T-helper 2 cell treated with Interferon-gamma antibody and Interleukin-4, amounts not matched to agents 100 ng/mL and 5 ng/mL, for 36 hours (primary cell): ENCODE data around the gene PCK2. TPM values are rescaled to one million over a fixed set of nuclear protein-coding genes. Genes with fewer than 3 reads are reported as not detected.

Experiments used
- intact Hi-C: fragments of 100-400 bp; cut with micrococcal nuclease; formaldehyde crosslinking; loops from one replicate; pipeline ENCODE4 v1.15.1; 2023
- total RNA-seq: library from RNA; stranded (reverse); gene quantifications from 2 replicates; pipeline ENCODE4 v1.2.3, GENCODE V29; 2022

PCK2 gene
- total RNA-seq, 1 donor from 2014 or later: 55.4 TPM

DNA sequence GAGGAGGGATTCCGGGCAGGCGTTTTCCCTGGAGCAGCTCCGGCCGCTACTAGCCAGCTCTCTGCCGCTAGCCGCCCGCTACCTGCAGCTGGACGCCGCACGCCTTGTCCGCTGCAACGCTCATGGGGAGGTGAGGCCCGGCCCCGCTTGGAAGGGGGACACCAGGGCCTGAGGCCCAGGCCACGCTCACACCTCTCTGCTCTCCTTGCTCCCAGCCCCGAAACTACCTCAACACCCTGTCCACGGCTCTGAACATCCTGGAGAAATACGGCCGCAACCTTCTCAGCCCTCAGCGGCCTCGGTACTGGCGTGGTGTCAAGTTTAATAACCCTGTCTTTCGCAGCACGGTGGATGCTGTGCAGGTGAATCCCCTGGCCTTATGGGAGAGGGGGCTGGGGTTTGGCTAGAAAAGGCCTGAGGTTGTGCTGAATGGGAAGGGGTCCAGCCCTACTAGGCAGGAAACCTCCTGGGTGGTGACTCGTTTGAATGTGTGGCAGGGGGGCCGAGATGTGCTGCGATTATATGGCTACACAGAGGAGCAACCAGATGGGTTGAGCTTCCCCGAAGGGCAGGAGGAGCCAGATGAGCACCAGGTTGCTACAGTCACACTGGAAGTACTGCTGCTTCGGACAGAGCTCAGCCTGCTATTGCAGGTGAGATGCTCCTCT, 53.8 kb downstream of the PCK2 start:
- intact Hi-C loops: loop anchor here (1.0 to 5.0 kb wide), 8 partner anchors 12 to 681 kb away; partner anchors contain the start of genes CHMP4A, DCAF11, DHRS1 and IPO4

DNA sequence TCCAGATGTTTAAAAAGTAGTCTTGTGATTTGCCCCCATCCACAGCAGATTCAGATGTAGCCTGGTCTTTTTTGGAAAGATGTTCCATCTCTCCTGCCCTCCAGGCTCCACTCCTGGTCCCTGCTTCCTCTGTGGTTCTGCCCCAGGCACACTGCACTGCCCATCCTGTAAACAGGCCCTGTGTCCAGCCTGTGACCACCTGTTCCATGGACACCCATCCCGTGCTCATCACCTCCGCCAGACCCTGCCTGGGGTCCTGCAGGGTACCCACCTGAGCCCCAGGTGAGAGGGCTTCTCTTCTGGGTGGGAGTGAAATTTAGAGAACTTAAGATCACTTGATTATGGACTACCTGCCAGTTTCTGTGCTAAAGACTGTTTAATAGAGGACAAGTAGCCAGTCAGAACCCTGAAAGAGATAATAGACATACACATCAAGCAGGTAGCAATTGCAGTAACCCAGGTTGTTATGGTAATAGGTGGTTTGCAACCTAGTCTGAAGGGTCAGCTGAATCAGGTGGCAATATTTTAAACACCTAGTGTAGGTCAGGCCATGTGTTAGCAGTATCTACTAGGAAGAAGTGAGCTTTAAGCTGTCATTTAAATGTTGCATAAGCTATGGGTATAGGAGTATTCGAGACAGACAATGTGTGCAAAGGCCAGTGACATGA, 55.3 kb downstream of the PCK2 start:
- intact Hi-C loops: loop anchor here (5.0 kb wide), 2 partner anchors 148 to 682 kb away; partner anchors contain the start of genes DHRS1, NGDN and NOP9

DNA sequence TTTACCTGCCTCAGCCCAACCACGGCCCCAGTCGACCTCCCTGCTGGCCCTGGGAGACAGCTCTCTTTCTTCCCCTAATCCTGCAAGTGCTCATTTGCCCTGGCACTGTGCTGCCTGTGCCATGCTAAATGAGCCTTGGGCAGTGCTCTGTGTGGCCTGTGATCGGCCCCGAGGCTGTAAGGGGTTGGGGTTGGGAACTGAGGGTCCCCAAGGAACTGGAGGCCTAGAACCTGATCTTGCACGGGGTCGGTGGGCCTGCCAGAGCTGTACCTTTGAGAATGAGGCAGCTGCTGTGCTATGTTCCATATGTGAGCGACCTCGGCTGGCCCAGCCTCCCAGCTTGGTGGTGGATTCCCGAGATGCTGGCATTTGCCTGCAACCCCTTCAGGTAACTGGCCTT, 56.0 kb downstream of the PCK2 start:
- intact Hi-C loops: no loop called here

DNA sequence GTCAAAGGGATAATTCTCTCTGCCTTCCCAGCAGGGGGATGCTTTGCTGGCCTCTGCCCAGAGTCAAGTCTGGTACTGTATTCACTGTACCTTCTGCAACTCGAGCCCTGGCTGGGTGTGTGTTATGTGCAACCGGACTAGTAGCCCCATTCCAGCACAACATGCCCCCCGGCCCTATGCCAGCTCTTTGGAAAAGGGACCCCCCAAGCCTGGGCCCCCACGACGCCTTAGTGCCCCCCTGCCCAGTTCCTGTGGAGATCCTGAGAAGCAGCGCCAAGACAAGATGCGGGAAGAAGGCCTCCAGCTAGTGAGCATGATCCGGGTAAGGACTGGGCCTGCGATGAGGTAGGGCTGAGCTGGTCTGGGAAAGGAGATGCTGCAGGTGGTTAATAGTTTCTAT, 56.5 kb downstream of the PCK2 start:
- intact Hi-C loops: no loop called here

DNA sequence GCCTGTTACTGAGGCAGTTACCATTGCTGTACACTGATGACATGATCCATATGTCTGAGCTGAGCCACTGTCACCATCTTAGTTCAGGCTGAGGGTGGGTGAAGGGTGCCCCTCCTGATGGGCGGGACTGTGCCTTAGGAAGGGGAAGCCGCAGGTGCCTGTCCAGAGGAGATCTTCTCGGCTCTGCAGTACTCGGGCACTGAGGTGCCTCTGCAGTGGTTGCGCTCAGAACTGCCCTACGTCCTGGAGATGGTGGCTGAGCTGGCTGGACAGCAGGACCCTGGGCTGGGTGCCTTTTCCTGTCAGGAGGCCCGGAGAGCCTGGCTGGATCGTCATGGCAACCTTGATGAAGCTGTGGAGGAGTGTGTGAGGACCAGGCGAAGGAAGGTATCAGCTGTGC, 56.9 kb downstream of the PCK2 start:
- intact Hi-C loops: no loop called here

DNA sequence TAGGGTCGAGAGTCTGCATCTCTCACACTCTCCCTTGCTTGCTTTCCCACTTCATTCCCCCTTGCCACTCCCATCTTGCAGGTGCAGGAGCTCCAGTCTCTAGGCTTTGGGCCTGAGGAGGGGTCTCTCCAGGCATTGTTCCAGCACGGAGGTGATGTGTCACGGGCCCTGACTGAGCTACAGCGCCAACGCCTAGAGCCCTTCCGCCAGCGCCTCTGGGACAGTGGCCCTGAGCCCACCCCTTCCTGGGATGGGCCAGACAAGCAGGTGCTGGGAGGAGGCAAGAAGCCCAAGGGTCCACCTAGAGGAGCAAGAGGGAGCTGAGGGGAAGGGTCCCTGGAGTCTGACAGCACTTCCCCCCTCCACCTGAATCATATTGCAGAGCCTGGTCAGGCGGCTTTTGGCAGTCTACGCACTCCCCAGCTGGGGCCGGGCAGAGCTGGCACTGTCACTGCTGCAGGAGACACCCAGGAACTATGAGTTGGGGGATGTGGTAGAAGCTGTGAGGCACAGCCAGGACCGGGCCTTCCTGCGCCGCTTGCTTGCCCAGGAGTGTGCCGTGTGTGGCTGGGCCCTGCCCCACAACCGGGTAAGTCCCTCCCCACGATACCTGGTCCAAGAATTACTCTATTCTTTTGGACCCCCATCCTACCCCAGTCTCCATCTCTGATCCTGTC, 57.4 kb downstream of the PCK2 start:
- intact Hi-C loops: no loop called here

Other genes with a start within 250 kb of the PCK2 start
- gene DHRS4, start 140.5 kb upstream of the PCK2 start, total RNA-seq: 23.6 and 23.9 TPM in 2 replicates
- 26.9 and 27.5 TPM in 2 replicates for gene DHRS4L2, start 105.4 kb upstream of the PCK2 start, total RNA-seq
- gene CARMIL3, start 42.3 kb upstream of the PCK2 start, total RNA-seq: 0.73 and 0.82 TPM in 2 replicates
- not detected in 2 replicates for gene CPNE6, start 22.7 kb upstream of the PCK2 start, total RNA-seq
- gene DCAF11, start 20.5 kb downstream of the PCK2 start, total RNA-seq: 81.8 and 84.9 TPM in 2 replicates
- gene NRL, start 20.6 kb downstream of the PCK2 start, total RNA-seq: 2.4 and 2.9 TPM in 2 replicates
- 0.57 and 1.1 TPM in 2 replicates for gene FITM1, start 36.3 kb downstream of the PCK2 start, total RNA-seq
- gene PSME1, start 41.9 kb downstream of the PCK2 start, total RNA-seq: 517 and 520 TPM in 2 replicates
- 22.1 and 23.3 TPM in 2 replicates for gene EMC9, start 47.3 kb downstream of the PCK2 start, total RNA-seq
- gene PSME2, start 52.3 kb downstream of the PCK2 start, total RNA-seq: 725 and 729 TPM in 2 replicates
- gene RNF31, start 53.2 kb downstream of the PCK2 start, total RNA-seq: 128 and 138 TPM in 2 replicates
- 264 and 265 TPM in 2 replicates for gene IRF9, start 67.0 kb downstream of the PCK2 start, total RNA-seq
- gene REC8, start 77.8 kb downstream of the PCK2 start, total RNA-seq: 66.0 and 68.7 TPM in 2 replicates
- 50.2 and 55.0 TPM in 2 replicates for gene IPO4, start 94.5 kb downstream of the PCK2 start, total RNA-seq
- 41.2 and 42.6 TPM in 2 replicates for gene TM9SF1, start 101.1 kb downstream of the PCK2 start, total RNA-seq
- 0.34 and 0.39 TPM in 2 replicates for gene TSSK4, start 111.4 kb downstream of the PCK2 start, total RNA-seq
- gene CHMP4A, start 119.2 kb downstream of the PCK2 start, total RNA-seq: 85.8 and 90.3 TPM in 2 replicates
- gene MDP1, start 121.8 kb downstream of the PCK2 start, total RNA-seq: 11.1 and 13.8 TPM in 2 replicates
- gene NEDD8, start 138.1 kb downstream of the PCK2 start, total RNA-seq: 191 and 199 TPM in 2 replicates
- gene GMPR2, start 138.6 kb downstream of the PCK2 start, total RNA-seq: 59.8 and 60.9 TPM in 2 replicates
- 129 and 136 TPM in 2 replicates for gene TINF2, start 148.3 kb downstream of the PCK2 start, total RNA-seq
- 4.1 and 5.6 TPM in 2 replicates for gene TGM1, start 168.9 kb downstream of the PCK2 start, total RNA-seq
- 45.9 and 54.4 TPM in 2 replicates for gene RABGGTA, start 177.3 kb downstream of the PCK2 start, total RNA-seq
- gene DHRS1, start 205.5 kb downstream of the PCK2 start, total RNA-seq: 20.7 and 29.6 TPM in 2 replicates
- 41.3 and 41.6 TPM in 2 replicates for gene NOP9, start 205.5 kb downstream of the PCK2 start, total RNA-seq
- gene CIDEB, start 213.7 kb downstream of the PCK2 start, total RNA-seq: 28.6 and 29.5 TPM in 2 replicates
- 16.6 and 17.5 TPM in 2 replicates for gene LTB4R2, start 215.8 kb downstream of the PCK2 start, total RNA-seq
- gene LTB4R, start 217.2 kb downstream of the PCK2 start, total RNA-seq: 19.2 and 23.4 TPM in 2 replicates
- gene ADCY4, start 240.8 kb downstream of the PCK2 start, total RNA-seq: 3.5 and 5.8 TPM in 2 replicates
- gene RIPK3, start 245.7 kb downstream of the PCK2 start, total RNA-seq: 29.7 and 34.6 TPM in 2 replicates